Measurements from ENCODE around the gene TRDN. TPM values are rescaled to one million over a fixed set of nuclear protein-coding genes. Genes with fewer than 3 reads are reported as not detected.

The TRDN gene
- total and polyA plus RNA-seq, 10 donors, result 0.03 to 0.20 (median 0.10) TPM; not detected in 7

DNA sequence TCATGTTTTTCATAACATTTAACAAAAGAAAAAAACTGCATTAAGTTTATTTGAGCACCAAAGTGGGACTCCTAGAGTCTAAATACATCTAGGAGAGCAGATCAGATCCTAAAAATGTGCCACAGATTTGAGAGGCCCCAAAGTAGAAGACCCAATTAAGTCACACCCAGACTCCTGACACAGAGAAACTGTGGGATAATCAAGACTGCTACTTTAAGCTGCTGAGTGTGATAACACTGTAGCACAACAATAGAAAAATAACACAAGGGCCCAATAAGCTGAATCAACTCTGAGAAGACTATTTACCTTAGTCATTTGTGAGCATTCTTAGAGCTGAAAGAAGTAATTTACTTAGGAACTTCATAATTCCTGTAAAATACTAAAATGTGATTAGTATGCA, 26.0 kb downstream of the TRDN start:
- Histone ChIP-seq H3K27me3 (replicated peaks in 1 of 7) (no peaks in the 10 kb centered on the region), H3K36me3 (no peaks in the 10 kb centered on the region)
- intact Hi-C loops (cut with DNase I; ENCODE audit: low total_unique reads), result no loop called here

DNA sequence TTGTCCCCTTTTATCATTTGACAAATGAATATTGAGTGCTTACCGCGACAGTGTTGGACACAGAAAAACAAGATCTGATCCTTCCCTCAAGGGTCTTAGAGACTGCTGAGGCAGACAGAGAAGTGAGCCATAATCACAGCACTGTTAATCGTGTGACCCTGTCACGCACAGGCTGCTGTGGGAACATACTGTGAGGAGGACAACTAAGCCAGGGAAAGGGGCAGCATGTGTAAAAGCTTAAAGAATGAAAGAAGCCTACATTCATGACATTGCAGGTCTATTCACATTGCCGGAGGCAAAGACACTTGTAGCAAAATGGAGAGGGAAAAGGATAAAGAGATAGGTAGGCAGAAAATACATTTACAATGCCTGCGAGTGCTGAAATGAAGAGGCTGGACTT, 32.7 kb downstream of the TRDN start:
- Histone ChIP-seq H3K27me3 (replicated peaks in 1 of 7) (no peaks in the 10 kb centered on the region), H3K4me3 (no peak overlapping the region), H3K9me3 (no peaks in the 10 kb centered on the region), H3K36me3 (no peaks in the 10 kb centered on the region), H3K4me1 (no peaks in the 10 kb centered on the region), H3K27ac (no peak overlapping the region)
- intact Hi-C loops (cut with DNase I; ENCODE audit: low total_unique reads), result no loop called here
- DNase-seq, result no peak
- no peak for TF ChIP-seq POLR2A (IDR thresholded peaks at IDR 0.05)
- no peak for TF ChIP-seq POLR2AphosphoS5 (IDR thresholded peaks at IDR 0.05)
- TF ChIP-seq, protein P1, sequence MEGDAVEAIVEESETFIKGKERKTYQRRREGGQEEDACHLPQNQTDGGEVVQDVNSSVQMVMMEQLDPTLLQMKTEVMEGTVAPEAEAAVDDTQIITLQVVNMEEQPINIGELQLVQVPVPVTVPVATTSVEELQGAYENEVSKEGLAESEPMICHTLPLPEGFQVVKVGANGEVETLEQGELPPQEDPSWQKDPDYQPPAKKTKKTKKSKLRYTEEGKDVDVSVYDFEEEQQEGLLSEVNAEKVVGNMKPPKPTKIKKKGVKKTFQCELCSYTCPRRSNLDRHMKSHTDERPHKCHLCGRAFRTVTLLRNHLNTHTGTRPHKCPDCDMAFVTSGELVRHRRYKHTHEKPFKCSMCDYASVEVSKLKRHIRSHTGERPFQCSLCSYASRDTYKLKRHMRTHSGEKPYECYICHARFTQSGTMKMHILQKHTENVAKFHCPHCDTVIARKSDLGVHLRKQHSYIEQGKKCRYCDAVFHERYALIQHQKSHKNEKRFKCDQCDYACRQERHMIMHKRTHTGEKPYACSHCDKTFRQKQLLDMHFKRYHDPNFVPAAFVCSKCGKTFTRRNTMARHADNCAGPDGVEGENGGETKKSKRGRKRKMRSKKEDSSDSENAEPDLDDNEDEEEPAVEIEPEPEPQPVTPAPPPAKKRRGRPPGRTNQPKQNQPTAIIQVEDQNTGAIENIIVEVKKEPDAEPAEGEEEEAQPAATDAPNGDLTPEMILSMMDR (IDR thresholded peaks at IDR 0.05 in 8 of 11, conservative IDR thresholded peaks at IDR 0.05 in 3 of 11), result no peak
- WGBS, 5 donors, result 60 to 82% (median 70%) methylated on average over 6 of the region's 6 CpGs

More for the DNA sequence above, 26.0 kb downstream of the TRDN start:
- no peak for DNase-seq
- Histone ChIP-seq H3K9me3 (no peaks in the 10 kb centered on the region), H3K4me1 (no peaks in the 10 kb centered on the region), H3K4me3 (no peak overlapping the region), H3K27ac (no peak overlapping the region)
- TF ChIP-seq, protein P1 (IDR thresholded peaks at IDR 0.05 in 8 of 11, conservative IDR thresholded peaks at IDR 0.05 in 3 of 11), result no peak
- TF ChIP-seq POLR2AphosphoS5 (IDR thresholded peaks at IDR 0.05), result no peak
- TF ChIP-seq POLR2A (IDR thresholded peaks at IDR 0.05), result no peak

DNA sequence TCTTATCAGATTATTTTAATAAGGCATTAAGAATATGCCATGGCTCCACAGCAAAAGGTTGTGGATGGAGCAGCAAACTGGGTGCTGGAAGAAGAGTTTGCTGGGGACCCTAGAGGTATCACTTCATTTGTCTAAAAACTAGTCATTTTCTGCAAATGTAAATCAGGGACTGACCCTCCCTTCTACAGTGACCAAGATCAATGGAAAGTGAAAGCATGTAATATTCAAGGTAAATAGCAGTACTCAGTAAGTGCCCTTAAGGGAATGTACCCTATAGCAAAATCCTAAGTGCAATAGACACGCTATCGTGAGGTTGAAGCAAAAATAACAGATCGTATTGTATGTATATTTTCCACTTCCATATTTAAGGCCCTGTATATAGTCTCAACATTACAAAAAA, 38.7 kb downstream of the TRDN start:
- Histone ChIP-seq H3K4me3 (no peak overlapping the region), H3K27me3 (replicated peaks in 1 of 7) (no peaks in the 10 kb centered on the region), H3K4me1 (no peaks in the 10 kb centered on the region), H3K36me3 (no peaks in the 10 kb centered on the region), H3K27ac (no peak overlapping the region), H3K9me3 (no peaks in the 10 kb centered on the region)
- WGBS, 5 donors, result 83 to 93% (median 90%) methylated on average over 3 of the region's 3 CpGs
- DNase-seq, result no peak
- intact Hi-C loops (cut with DNase I; ENCODE audit: low total_unique reads), result no loop called here
- no peak for TF ChIP-seq POLR2AphosphoS5 (IDR thresholded peaks at IDR 0.05)

DNA sequence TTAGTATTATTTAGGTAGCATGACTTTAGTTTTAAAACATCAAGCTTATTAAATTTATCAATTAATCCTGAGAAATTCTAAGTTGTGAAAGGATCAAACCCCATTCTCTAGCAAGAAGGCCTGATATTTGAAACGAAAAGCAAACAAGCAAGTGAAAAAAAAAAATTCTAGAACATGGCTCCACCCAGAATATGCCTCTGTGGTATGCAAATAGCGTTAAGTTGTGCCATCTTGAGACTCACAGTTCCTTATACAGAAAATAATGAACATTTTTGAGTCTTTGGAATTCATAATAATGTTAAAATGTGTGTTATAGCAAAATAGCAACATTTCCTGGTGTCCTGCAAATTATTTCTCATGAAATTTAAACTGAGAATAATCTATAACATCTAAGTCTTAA, 42.0 kb downstream of the TRDN start:
- Histone ChIP-seq H3K27ac (no peak overlapping the region), H3K4me3 (no peak overlapping the region), H3K36me3 (no peaks in the 10 kb centered on the region), H3K4me1 (no peaks in the 10 kb centered on the region), H3K27me3 (replicated peaks in 1 of 7) (no peaks in the 10 kb centered on the region), H3K9me3 (no peaks in the 10 kb centered on the region)
- intact Hi-C loops (cut with DNase I; ENCODE audit: low total_unique reads), result no loop called here
- no peak for DNase-seq
- TF ChIP-seq POLR2AphosphoS5 (IDR thresholded peaks at IDR 0.05) (no peak), POLR2A (IDR thresholded peaks at IDR 0.05) (no peak)
- TF ChIP-seq, protein P1 (IDR thresholded peaks at IDR 0.05 in 8 of 11, conservative IDR thresholded peaks at IDR 0.05 in 3 of 11), result no peak
- WGBS, 5 donors, result 53 to 73% (median 68%) methylated on average over 2 of the region's 2 CpGs

DNA sequence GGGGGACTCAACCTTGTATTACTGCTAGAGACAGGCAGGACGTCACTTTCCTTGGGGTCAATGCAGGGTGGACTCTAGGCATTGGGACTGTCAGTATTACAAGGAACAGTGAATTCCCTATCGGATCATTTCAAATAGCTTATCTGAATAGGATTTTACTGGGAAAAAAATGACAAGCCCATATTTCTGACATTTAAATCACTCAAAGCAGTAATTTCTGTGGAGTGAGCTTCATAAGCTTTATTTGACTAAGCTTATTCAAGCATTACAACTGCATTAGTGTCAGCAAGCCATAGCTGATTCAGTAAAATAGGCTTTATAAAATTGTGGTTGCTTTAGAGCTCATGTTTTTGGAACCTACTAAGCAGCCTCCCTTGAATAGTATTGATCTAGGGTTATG, 44.3 kb downstream of the TRDN start:
- H3K4me1 ChIP-seq, result no peaks in the 10 kb centered on the region
- TF ChIP-seq, protein P1 (IDR thresholded peaks at IDR 0.05 in 8 of 11, conservative IDR thresholded peaks at IDR 0.05 in 3 of 11), result no peak
- TF ChIP-seq POLR2AphosphoS5 (IDR thresholded peaks at IDR 0.05), result no peak
- TF ChIP-seq POLR2A (IDR thresholded peaks at IDR 0.05), result no peak
- H3K27ac ChIP-seq, result no peak overlapping the region
- H3K36me3 ChIP-seq, result no peaks in the 10 kb centered on the region
- DNase-seq, result no peak
- intact Hi-C loops (cut with DNase I; ENCODE audit: low total_unique reads), result no loop called here
- 68 to 91% (median 85%) methylated on average over 2 of the region's 2 CpGs for WGBS, 5 donors
- no peak overlapping the region for H3K4me3 ChIP-seq
- H3K27me3 ChIP-seq (replicated peaks in 1 of 7), result no peaks in the 10 kb centered on the region
- H3K9me3 ChIP-seq, result no peaks in the 10 kb centered on the region
